Smooth muscle cell (in vitro differentiated cells): ENCODE measurements around the gene FOXA2. TPM values are rescaled to one million over a fixed set of nuclear protein-coding genes. Genes with fewer than 3 reads are reported as not detected.

Source experiments
- DNase-seq: peaks from one replicate; lab custom pipeline; 2025; ENCODE audit not compliant: unreplicated experiment; lab: John Stamatoyannopoulos, UW
- H2AFZ ChIP-seq: fragments of 200-600 bp; sonication (generic); 2 replicates; pipeline ENCODE4 v1.6.0; 2016; ENCODE audit warnings: antibody characterized with exemption, low read depth, mild to moderate bottlenecking
- H3F3A ChIP-seq: fragments of 200-600 bp; sonication (generic); 2 replicates; pipeline ENCODE4 v1.6.0; 2017; ENCODE audit warnings: antibody characterized with exemption, low read depth
- H3K27ac ChIP-seq: fragments of 200-600 bp; sonication (generic); 2 replicates; pipeline ENCODE4 v1.5.1; 2016; ENCODE audit warnings: low read depth, mild to moderate bottlenecking
- H3K27me3 ChIP-seq: fragments of 200-600 bp; sonication (generic); 2 replicates; pipeline ENCODE4 v1.6.1; 2016; ENCODE audit warnings: low read depth, mild to moderate bottlenecking
- H3K36me3 ChIP-seq: fragments of 200-600 bp; sonication (generic); 2 replicates; pipeline ENCODE4 v1.5.1; 2016; ENCODE audit warnings: low read depth
- H3K4me1 ChIP-seq: fragments of 200-600 bp; sonication (generic); 2 replicates; pipeline ENCODE4 v1.5.1; 2016; ENCODE audit warnings: low read depth
- H3K4me2 ChIP-seq: fragments of 200-600 bp; sonication (generic); 2 replicates; pipeline ENCODE4 v1.6.0; 2016; ENCODE audit warnings: mild to moderate bottlenecking
- H3K4me3 ChIP-seq: fragments of 200-600 bp; sonication (generic); 2 replicates; pipeline ENCODE4 v1.5.1; 2016; ENCODE audit warnings: mild to moderate bottlenecking
- H3K79me2 ChIP-seq: fragments of 200-600 bp; sonication (generic); 2 replicates; pipeline ENCODE4 v1.6.0; 2016; ENCODE audit warnings: low read depth, mild to moderate bottlenecking
- H3K9ac ChIP-seq: fragments of 200-600 bp; sonication (generic); 2 replicates; pipeline ENCODE4 v1.6.0; 2016; ENCODE audit warnings: low read depth
- H3K9me3 ChIP-seq: fragments of 200-600 bp; sonication (generic); replicated peaks from 2 replicates; pipeline ENCODE4 v1.5.1; 2016; ENCODE audit warnings: low read depth
- H4K20me1 ChIP-seq: fragments of 200-600 bp; sonication (generic); 2 replicates; pipeline ENCODE4 v1.6.0; 2016; ENCODE audit warnings: low read depth
- WGBS: methylation state at CpG from one replicate; pipeline ENCODE4 v1.1.7; 2016; ENCODE audit warnings: low lambda C conversion rate; 5-methylcytosine and 5-hydroxymethylcytosine counted together
- polyA plus RNA-seq: library from polyadenylated mRNA; unstranded; fragments of >200 nt; fragmentation: Nextera tagmentation; extraction: Ambion mirVana; gene quantifications from 2 replicates; pipeline ENCODE4 v1.2.1, GENCODE V29; 2016
- total RNA-seq: library from RNA; depleted of rRNA; stranded (reverse); fragments of >200 nt; gene quantifications from 2 replicates; pipeline ENCODE4 v1.2.3, GENCODE V29; 2014
- TF ChIP-seq, protein P1 (sequence below): fragments of 200-600 bp; sonication (generic); IDR thresholded peaks from 2 replicates; pipeline ENCODE4 v1.5.1; 2017; ENCODE audit warnings: borderline replicate concordance, mild to moderate bottlenecking, antibody characterized with exemption; ENCODE audit not compliant: insufficient read depth, poor library complexity, severe bottlenecking

FOXA2 gene
- total and polyA plus RNA-seq, 2 experiments from 2014 or later: not detected

DNA sequence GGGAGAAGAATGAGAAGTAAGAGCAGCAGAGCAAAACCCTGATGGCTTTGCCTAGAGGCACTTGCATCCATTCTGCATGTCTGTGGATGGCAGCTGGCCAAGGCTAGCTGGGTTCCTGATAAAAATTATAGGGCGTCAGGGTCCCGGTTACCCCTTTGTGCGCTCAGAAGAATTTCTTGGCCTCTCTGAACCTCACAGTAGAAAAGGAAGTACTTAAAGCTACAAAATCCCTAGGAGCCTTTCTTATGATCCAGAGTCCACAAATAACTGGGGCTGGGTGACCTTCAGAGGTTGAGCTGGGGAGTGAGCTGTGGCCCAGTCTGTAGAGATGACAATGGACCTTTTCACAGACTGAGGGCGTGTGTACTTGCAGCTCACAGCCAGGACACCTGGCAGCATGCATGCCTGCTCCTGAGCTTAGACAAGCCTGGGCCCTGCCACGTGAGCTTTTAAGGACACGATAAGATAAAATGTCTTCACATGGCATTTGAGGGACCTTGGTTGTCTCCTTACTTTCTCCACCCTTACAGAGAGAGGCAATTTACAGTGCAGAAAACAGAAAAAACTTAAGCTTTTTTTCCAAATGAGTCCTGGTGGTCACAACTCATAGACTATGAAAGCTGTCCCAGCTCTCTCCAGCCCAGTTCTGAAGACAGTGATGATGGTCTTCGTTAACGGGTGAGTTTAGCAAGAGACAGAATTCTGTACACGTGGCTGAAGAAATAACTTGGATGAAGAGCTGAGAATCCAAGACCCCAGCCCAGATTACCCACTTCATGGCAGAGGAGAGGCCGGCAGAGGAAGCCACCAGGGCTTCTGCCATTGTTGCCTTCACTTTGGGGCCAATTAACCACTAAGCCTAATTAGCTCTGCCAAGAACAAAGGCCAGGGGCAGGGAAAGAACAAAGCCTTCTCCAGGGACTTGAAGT lies 50.3 kb downstream of the FOXA2 start:
- TF ChIP-seq, protein P1, sequence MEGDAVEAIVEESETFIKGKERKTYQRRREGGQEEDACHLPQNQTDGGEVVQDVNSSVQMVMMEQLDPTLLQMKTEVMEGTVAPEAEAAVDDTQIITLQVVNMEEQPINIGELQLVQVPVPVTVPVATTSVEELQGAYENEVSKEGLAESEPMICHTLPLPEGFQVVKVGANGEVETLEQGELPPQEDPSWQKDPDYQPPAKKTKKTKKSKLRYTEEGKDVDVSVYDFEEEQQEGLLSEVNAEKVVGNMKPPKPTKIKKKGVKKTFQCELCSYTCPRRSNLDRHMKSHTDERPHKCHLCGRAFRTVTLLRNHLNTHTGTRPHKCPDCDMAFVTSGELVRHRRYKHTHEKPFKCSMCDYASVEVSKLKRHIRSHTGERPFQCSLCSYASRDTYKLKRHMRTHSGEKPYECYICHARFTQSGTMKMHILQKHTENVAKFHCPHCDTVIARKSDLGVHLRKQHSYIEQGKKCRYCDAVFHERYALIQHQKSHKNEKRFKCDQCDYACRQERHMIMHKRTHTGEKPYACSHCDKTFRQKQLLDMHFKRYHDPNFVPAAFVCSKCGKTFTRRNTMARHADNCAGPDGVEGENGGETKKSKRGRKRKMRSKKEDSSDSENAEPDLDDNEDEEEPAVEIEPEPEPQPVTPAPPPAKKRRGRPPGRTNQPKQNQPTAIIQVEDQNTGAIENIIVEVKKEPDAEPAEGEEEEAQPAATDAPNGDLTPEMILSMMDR: no peak
- Histone ChIP-seq H4K20me1 (no peaks in the 10 kb centered on the region), H3K27me3 (no peaks in the 10 kb centered on the region), H3K79me2 (no peaks in the 10 kb centered on the region), H3F3A (no peaks in the 10 kb centered on the region), H3K4me1 (no peaks in the 10 kb centered on the region), H3K27ac (no peak overlapping the region), H3K4me2 (no peak overlapping the region), H3K9ac (no peak overlapping the region), H3K9me3 (no peaks in the 10 kb centered on the region), H2AFZ (no peak overlapping the region), H3K36me3 (no peaks in the 10 kb centered on the region), H3K4me3 (no peak overlapping the region)
- no peak for DNase-seq
- WGBS: 91% methylated on average over 10 of the region's 10 CpGs

DNA sequence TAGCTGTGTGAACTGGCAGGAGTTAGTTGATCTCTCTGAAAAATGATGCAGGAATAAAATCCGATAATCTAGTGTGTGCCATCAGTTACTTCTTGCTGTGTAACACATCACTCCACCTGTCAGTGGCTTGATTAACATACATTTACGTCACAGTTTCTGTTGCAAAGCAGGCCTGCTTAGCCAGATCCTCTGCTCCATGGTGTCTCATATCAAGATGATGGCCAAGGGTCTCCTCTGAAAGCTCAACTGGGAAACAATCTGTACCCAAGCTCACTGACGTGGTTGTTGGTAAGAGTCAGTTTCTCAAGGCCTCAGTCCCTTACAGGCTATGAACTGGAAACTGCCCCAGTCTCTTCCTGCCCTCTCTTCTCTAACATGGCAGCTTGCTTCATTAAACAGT lies 51.8 kb downstream of the FOXA2 start:
- H3K9me3 ChIP-seq: no peaks in the 10 kb centered on the region
- no peaks in the 10 kb centered on the region for H4K20me1 ChIP-seq
- no peak for DNase-seq

GRCh38 chr20:22531756-22532155 lies 52.6 kb downstream of the FOXA2 start:
- H3F3A ChIP-seq: no peaks in the 10 kb centered on the region
- WGBS: 84% methylated on average over 2 of the region's 2 CpGs
- no peak overlapping the region for H3K4me3 ChIP-seq
- H3K27me3 ChIP-seq: no peaks in the 10 kb centered on the region
- no peak overlapping the region for H3K27ac ChIP-seq
- DNase-seq: no peak
- no peak overlapping the region for H3K4me2 ChIP-seq
- H3K36me3 ChIP-seq: no peaks in the 10 kb centered on the region
- H3K9me3 ChIP-seq: no peaks in the 10 kb centered on the region
- TF ChIP-seq, protein P1: no peak
- no peaks in the 10 kb centered on the region for H3K4me1 ChIP-seq
- H3K79me2 ChIP-seq: no peaks in the 10 kb centered on the region
- no peak overlapping the region for H2AFZ ChIP-seq
- no peaks in the 10 kb centered on the region for H4K20me1 ChIP-seq
- H3K9ac ChIP-seq: no peak overlapping the region

More for the DNA sequence above, 51.8 kb downstream of the FOXA2 start:
- 81% methylated on average over 3 of the region's 3 CpGs for WGBS
- no peaks in the 10 kb centered on the region for H3K36me3 ChIP-seq
- TF ChIP-seq, protein P1: no peak
- no peak overlapping the region for H3K9ac ChIP-seq
- H3K4me3 ChIP-seq: no peak overlapping the region
- H3K4me2 ChIP-seq: no peak overlapping the region
- H3K4me1 ChIP-seq: no peaks in the 10 kb centered on the region
- no peaks in the 10 kb centered on the region for H3K27me3 ChIP-seq
- H3F3A ChIP-seq: no peaks in the 10 kb centered on the region
- H3K27ac ChIP-seq: no peak overlapping the region
- H2AFZ ChIP-seq: no peak overlapping the region
- H3K79me2 ChIP-seq: no peaks in the 10 kb centered on the region

GRCh38 chr20:22531056-22531615 lies 53.2 kb downstream of the FOXA2 start:
- no peak overlapping the region for H3K9ac ChIP-seq
- H3K9me3 ChIP-seq: no peaks in the 10 kb centered on the region
- no peaks in the 10 kb centered on the region for H3K27me3 ChIP-seq
- no peak overlapping the region for H3K27ac ChIP-seq
- H3K4me2 ChIP-seq: no peak overlapping the region
- H3F3A ChIP-seq: no peaks in the 10 kb centered on the region
- no peak overlapping the region for H3K4me3 ChIP-seq
- 78% methylated on average over 8 of the region's 8 CpGs for WGBS
- no peaks in the 10 kb centered on the region for H3K36me3 ChIP-seq
- DNase-seq: no peak
- TF ChIP-seq, protein P1: no peak
- H3K79me2 ChIP-seq: no peaks in the 10 kb centered on the region
- H3K4me1 ChIP-seq: no peaks in the 10 kb centered on the region
- no peaks in the 10 kb centered on the region for H4K20me1 ChIP-seq
- H2AFZ ChIP-seq: no peak overlapping the region
